NCI-H2227 treated with DMSO at 0.1 percent for 48 hours (cell line): Measurements from ENCODE around the gene CWC15.
"Not testable (repeated sequence)": the region's sequence is repeated elsewhere in the genome, so short reads cannot be mapped to it uniquely, and the experiment has no call there.

Source experiments
- DNase-seq: peaks from one replicate; lab custom pipeline; 2025; lab: John Stamatoyannopoulos, UW

The CWC15 gene

GRCh38 chr11:94954753-94955152 lies 18.6 kb downstream of the CWC15 start:
- DNase-seq = no peak

GRCh38 chr11:94948070-94948617 lies 25.2 kb downstream of the CWC15 start:
- DNase-seq = peak; percentile 20

GRCh38 chr11:94946812-94947211 lies 26.5 kb downstream of the CWC15 start:
- no peak for DNase-seq

- peak; percentile 42 for DNase-seq
Measured at GRCh38 chr11:94941131-94941530, 32.2 kb downstream of the CWC15 start.

GRCh38 chr11:94939346-94939745 lies 34.0 kb downstream of the CWC15 start:
- no peak for DNase-seq

GRCh38 chr11:94938095-94939055 lies 35.0 kb downstream of the CWC15 start:
- no peak for DNase-seq

- DNase-seq = no peak
Measured at GRCh38 chr11:94934846-94935245, 38.5 kb downstream of the CWC15 start.

GRCh38 chr11:94934362-94934761 lies 39.0 kb downstream of the CWC15 start:
- no peak for DNase-seq

- DNase-seq = no peak
Measured at GRCh38 chr11:94933223-94934130, 39.9 kb downstream of the CWC15 start.

GRCh38 chr11:94932503-94932902 lies 40.9 kb downstream of the CWC15 start:
- DNase-seq = no peak

GRCh38 chr11:94932072-94932471 lies 41.3 kb downstream of the CWC15 start:
- not testable (repeated sequence) for DNase-seq

- no peak for DNase-seq
Measured at GRCh38 chr11:94928117-94928990, 45.0 kb downstream of the CWC15 start.

- DNase-seq = peak; percentile 29
Measured at GRCh38 chr11:94926698-94927237, 46.6 kb downstream of the CWC15 start.

GRCh38 chr11:94926271-94926625 lies 47.1 kb downstream of the CWC15 start:
- DNase-seq = no peak

- no peak for DNase-seq
Measured at GRCh38 chr11:94925422-94926270, 47.7 kb downstream of the CWC15 start.

GRCh38 chr11:94924612-94925011 lies 48.7 kb downstream of the CWC15 start:
- no peak for DNase-seq

- no peak for DNase-seq
Measured at GRCh38 chr11:94924171-94924572, 49.2 kb downstream of the CWC15 start.

- no peak for DNase-seq
Measured at GRCh38 chr11:94923004-94923334, 50.4 kb downstream of the CWC15 start.

GRCh38 chr11:94922321-94923003 lies 50.9 kb downstream of the CWC15 start:
- DNase-seq = no peak

- DNase-seq = no peak
Measured at GRCh38 chr11:94920311-94920710, 53.0 kb downstream of the CWC15 start.
